ENCODE data around the gene DNAJC17.

- TF ChIP-seq POLR2A (IDR thresholded peaks at IDR 0.05) (no peak), CTCF (IDR thresholded peaks at IDR 0.05) (no peak), EP300 (IDR thresholded peaks at IDR 0.05) (no peak)
These were observed 30.6 kb downstream of the DNAJC17 start for GRCh38 chr15:40776537-40777141.

Data from tibial nerve (tissue), 4 donors.